GM12864 (cell line): ENCODE measurements around the gene WDPCP.

Experiments used
- DNase-seq: peaks from one replicate; pipeline ENCODE4 v3.0.0-alpha.2; 2011; ENCODE audit warnings: low read depth
- H3K4me3 ChIP-seq: 2 replicates; pipeline ENCODE4 v1.5.1; 2011; ENCODE audit warnings: mild to moderate bottlenecking, low read depth, low read length, control low read depth
- TF ChIP-seq, protein P1 (sequence below): IDR thresholded peaks from 2 replicates; pipeline ENCODE4 v1.5.1; 2011; ENCODE audit warnings: low read depth, mild to moderate bottlenecking, moderate library complexity, low read length, control low read depth, inconsistent platforms; ENCODE audit errors: missing control alignments

Gene WDPCP

DNA sequence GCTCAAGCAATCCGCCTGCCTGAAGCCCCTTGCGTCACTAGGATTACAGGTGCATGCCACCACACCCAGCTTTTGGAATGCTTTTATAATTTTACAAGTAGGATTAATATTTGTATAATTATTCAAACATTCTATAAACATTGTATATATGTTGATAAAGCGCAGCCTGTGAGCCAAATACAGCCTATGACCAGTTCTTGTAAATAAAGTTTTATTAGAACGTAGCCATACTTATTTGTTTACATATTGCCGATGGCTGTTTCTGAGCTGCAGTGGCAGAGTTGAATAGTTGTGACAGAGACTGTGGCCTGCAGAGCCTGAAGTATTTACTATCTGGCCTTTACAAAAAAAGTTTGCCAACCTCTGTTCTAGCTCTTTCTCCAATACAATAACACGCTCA, 305.0 kb downstream of the WDPCP start:
- TF ChIP-seq, protein P1, sequence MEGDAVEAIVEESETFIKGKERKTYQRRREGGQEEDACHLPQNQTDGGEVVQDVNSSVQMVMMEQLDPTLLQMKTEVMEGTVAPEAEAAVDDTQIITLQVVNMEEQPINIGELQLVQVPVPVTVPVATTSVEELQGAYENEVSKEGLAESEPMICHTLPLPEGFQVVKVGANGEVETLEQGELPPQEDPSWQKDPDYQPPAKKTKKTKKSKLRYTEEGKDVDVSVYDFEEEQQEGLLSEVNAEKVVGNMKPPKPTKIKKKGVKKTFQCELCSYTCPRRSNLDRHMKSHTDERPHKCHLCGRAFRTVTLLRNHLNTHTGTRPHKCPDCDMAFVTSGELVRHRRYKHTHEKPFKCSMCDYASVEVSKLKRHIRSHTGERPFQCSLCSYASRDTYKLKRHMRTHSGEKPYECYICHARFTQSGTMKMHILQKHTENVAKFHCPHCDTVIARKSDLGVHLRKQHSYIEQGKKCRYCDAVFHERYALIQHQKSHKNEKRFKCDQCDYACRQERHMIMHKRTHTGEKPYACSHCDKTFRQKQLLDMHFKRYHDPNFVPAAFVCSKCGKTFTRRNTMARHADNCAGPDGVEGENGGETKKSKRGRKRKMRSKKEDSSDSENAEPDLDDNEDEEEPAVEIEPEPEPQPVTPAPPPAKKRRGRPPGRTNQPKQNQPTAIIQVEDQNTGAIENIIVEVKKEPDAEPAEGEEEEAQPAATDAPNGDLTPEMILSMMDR = no peak
- no peak overlapping the region for H3K4me3 ChIP-seq
- DNase-seq = no peak

DNA sequence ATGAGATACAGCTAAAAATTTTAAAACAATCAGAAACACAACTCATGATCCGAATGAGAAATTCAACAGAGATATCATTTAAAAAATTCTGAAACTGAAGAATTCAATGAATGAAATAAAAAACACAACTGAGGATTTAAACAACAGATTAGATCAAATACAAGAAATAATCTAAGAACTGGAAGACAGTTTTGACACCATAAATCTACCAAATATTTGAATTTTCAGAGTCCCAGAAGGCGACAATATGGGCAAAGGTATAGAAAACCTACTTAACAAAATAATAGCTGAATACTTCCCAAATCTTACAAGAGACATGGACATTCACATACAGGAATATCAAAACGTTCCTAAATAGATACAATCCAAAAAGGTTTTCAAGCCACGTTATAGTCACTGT, 315.7 kb downstream of the WDPCP start:
- no peak for DNase-seq
- TF ChIP-seq, protein P1 = no peak
- H3K4me3 ChIP-seq = no peak overlapping the region

DNA sequence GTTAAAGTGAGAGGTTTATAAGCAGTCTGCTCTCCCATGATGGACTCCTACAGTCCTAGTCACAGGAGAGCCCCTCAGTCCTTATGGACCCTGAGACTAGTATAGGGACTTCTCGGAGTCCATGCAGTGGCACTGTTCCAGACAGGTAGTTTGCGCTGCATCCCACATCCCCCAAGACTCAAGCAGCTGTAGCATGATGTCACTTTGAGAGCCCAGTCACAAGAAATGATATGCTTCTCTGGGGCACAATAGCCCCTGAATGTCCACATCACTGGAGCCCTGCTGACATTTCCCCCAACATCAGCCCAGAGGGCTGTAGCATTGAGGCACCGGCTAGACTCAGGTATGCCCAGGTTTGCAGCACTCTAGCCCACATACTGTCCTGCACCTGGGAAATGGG, 317.6 kb downstream of the WDPCP start:
- TF ChIP-seq, protein P1 = no peak
- H3K4me3 ChIP-seq = no peak overlapping the region
- DNase-seq = no peak

DNA sequence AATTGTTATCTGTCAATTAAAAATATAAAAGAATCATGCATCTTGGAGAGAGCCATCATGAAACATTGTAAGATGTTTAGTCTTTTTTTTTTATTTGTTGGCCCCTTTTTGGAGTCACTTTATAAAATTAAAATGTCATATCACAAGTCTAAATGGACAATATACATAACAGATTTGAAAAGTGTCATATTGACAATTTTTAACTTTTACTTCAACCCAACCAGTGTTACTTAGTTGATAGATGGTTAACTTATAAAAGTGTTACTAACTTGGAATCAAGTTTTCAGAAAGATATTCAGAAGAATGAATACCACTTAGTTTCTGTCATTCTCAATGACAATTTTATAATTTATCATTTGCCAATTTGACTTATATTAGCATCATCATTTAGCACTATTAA, 319.3 kb downstream of the WDPCP start:
- TF ChIP-seq, protein P1 = no peak
- DNase-seq = no peak
- H3K4me3 ChIP-seq = no peak overlapping the region

DNA sequence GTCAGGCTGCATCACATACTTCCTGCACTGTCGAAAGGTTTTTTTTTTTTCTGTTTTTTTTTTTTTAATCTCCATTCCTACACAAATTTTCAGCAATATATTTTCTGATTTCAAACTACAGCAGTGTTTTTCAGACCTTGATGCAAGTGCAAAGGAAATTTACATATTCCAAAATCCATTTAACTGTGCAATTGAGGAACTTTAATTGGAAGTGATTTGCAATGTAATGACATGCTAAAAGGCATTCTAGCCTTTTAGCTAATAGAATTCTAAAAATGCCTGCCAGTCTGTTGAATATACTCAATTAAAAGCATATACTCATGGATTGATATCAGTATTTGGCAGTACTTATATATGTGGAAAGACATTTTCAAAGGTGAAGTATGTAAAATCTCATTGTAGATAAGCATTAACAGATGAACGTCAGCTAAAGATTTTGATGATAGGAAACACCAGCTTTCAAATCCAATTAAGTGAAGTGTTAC, 327.1 kb downstream of the WDPCP start:
- TF ChIP-seq, protein P1 = no peak
- no peak for DNase-seq
- no peak overlapping the region for H3K4me3 ChIP-seq

DNA sequence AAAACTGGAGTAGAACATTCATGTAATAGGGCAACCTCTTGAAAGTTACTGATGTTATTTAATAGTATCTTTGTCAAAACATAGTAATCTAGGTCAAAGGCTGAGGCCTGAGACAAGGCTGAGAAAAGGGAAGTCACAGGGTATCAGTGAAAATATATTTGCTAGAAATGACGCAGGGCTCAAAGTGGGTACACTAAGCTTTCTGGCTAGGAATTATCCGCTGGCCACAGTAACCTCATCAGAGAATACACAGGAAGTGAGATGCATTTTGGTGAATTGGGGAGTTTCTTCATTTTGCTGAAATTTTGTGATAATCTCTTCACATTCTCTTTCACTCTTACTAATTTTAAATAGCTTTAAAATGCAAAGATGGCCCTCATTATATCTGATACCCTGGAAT, 330.8 kb downstream of the WDPCP start:
- TF ChIP-seq, protein P1 = no peak
- peak; percentile 12 for DNase-seq
- no peak overlapping the region for H3K4me3 ChIP-seq

DNA sequence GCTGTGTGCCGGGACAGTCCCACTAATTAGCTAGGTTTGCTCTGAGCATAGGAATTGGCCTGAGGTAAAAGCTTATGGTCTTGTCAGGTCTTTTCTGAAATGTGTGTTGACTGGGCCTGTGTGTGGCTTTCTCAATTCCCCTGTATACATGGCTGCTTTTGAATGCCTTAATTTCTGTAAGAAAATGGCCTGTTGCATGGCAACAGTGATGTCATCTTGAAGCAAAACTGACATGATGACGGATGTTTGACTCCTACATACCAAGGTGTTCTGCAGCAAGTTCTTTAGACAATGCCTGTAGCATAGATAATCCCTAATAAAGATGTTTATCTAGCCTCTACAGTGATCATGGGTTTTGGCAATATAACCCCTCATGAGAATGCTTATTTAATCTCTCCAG, 339.1 kb downstream of the WDPCP start:
- no peak for DNase-seq
- TF ChIP-seq, protein P1 = no peak
- H3K4me3 ChIP-seq = no peak overlapping the region
